ENCODE results near the gene RPS21. TPM values are rescaled to one million over a fixed set of nuclear protein-coding genes. Genes with fewer than 3 reads are reported as not detected.

Gene RPS21
- total RNA-seq, 4 donors from 2014 or later: 1,151 to 14,756 (median 1,928) TPM

- no peak for DNase-seq
- Histone ChIP-seq H3K4me1 (no peaks in the 10 kb centered on the region), H3K36me3 (no peaks in the 10 kb centered on the region), H3K27ac (no peak overlapping the region), H3K27me3 (no peaks in the 10 kb centered on the region), H3K9me3 (no peaks in the 10 kb centered on the region), H3K4me3 (no peak overlapping the region)
- TF ChIP-seq POLR2A (IDR thresholded peaks at IDR 0.05) (no peak), CTCF (IDR thresholded peaks at IDR 0.05) (no peak)
- intact Hi-C loops (cut with DNase I; ENCODE audit: low total_unique reads): no loop called here
These were observed 43.5 kb downstream of the RPS21 start for GRCh38 chr20:62430311-62430853.

- Histone ChIP-seq H3K27me3 (no peaks in the 10 kb centered on the region), H3K4me3 (no peak overlapping the region), H3K9me3 (no peaks in the 10 kb centered on the region), H3K36me3 (no peaks in the 10 kb centered on the region), H3K4me1 (no peaks in the 10 kb centered on the region), H3K27ac (no peak overlapping the region)
- DNase-seq: no peak
- TF ChIP-seq POLR2A (IDR thresholded peaks at IDR 0.05): no peak
- intact Hi-C loops (cut with DNase I; ENCODE audit: low total_unique reads): no loop called here
These were observed 44.1 kb downstream of the RPS21 start for GRCh38 chr20:62430866-62431447.

GRCh38 chr20:62433658-62434497 lies 47.0 kb downstream of the RPS21 start:
- H3K4me1 ChIP-seq: no peaks in the 10 kb centered on the region
- no peaks in the 10 kb centered on the region for H3K36me3 ChIP-seq
- no peak overlapping the region for H3K27ac ChIP-seq
- no peaks in the 10 kb centered on the region for H3K27me3 ChIP-seq
- DNase-seq: peak; percentile 35 to 42
- H3K9me3 ChIP-seq: no peaks in the 10 kb centered on the region
- TF ChIP-seq CTCF (IDR thresholded peaks at IDR 0.05) (no peak), POLR2A (IDR thresholded peaks at IDR 0.05) (no peak)
- intact Hi-C loops (cut with DNase I; ENCODE audit: low total_unique reads): no loop called here
- no peak overlapping the region for H3K4me3 ChIP-seq

GRCh38 chr20:62436692-62437091 lies 49.8 kb downstream of the RPS21 start:
- Histone ChIP-seq H3K27me3 (no peaks in the 10 kb centered on the region), H3K4me1 (no peaks in the 10 kb centered on the region), H3K9me3 (no peaks in the 10 kb centered on the region), H3K36me3 (no peaks in the 10 kb centered on the region), H3K27ac (no peak overlapping the region), H3K4me3 (no peak overlapping the region)
- no peak for TF ChIP-seq POLR2A (IDR thresholded peaks at IDR 0.05)
- no peak for TF ChIP-seq CTCF (IDR thresholded peaks at IDR 0.05)
- intact Hi-C loops (cut with DNase I; ENCODE audit: low total_unique reads): no loop called here
- DNase-seq: no peak

GRCh38 chr20:62437496-62437895 lies 50.6 kb downstream of the RPS21 start:
- no peak overlapping the region for H3K27ac ChIP-seq
- H3K36me3 ChIP-seq: no peaks in the 10 kb centered on the region
- no peak for TF ChIP-seq POLR2A (IDR thresholded peaks at IDR 0.05)
- no peak for TF ChIP-seq CTCF (IDR thresholded peaks at IDR 0.05)
- DNase-seq: no peak
- H3K4me1 ChIP-seq: no peaks in the 10 kb centered on the region
- H3K27me3 ChIP-seq: no peaks in the 10 kb centered on the region
- no peaks in the 10 kb centered on the region for H3K9me3 ChIP-seq
- no peak overlapping the region for H3K4me3 ChIP-seq
- intact Hi-C loops (cut with DNase I; ENCODE audit: low total_unique reads): no loop called here
